Liver (tissue), 9 donors: ENCODE results near the gene B4GALT5. TPM values are rescaled to one million over a fixed set of nuclear protein-coding genes. Genes with fewer than 3 reads are reported as not detected.
A peak's percentile ranks its signal among the peaks of the same experiment; 100 is the strongest.

Experiments used
- DNase-seq: peaks from one replicate; pipeline ENCODE4 v3.0.0-alpha.2; 2017; ENCODE audit warnings: low spot score
- H3K27ac ChIP-seq, 2 donors: one replicate each; pipeline ENCODE4 v1.7.0; 2013; ENCODE audit warnings: inconsistent platforms in 2 of 2, low read length in 2 of 2, control low read depth in 1 of 2, low read depth in 1 of 2, mild to moderate bottlenecking in 1 of 2
- H3K27me3 ChIP-seq, 4 donors: one replicate each; pipeline versions ENCODE4 v1.6.1 to v1.7.0; 2013; ENCODE audit warnings: low read length in 3 of 4, inconsistent platforms in 1 of 4, mild to moderate bottlenecking in 1 of 4, moderate library complexity in 1 of 4; ENCODE audit not compliant: control insufficient read depth in 4 of 4, insufficient read depth in 4 of 4
- H3K36me3 ChIP-seq, 4 donors: one replicate each; pipeline versions ENCODE4 v1.6.1 to v1.7.0; 2013; ENCODE audit warnings: low read length in 3 of 4, mild to moderate bottlenecking in 3 of 4, low read depth in 1 of 4, moderate library complexity in 1 of 4; ENCODE audit not compliant: control insufficient read depth in 4 of 4, insufficient read depth in 3 of 4
- H3K4me1 ChIP-seq, 4 donors: one replicate each; pipeline versions ENCODE4 v1.6.1 to v1.7.0; 2013; ENCODE audit warnings: low read length in 3 of 4, mild to moderate bottlenecking in 3 of 4, moderate library complexity in 1 of 4; ENCODE audit not compliant: control insufficient read depth in 4 of 4, insufficient read depth in 4 of 4
- H3K4me3 ChIP-seq, 3 donors: one replicate each; pipeline versions ENCODE4 v1.6.1 to v1.7.0; 2013; ENCODE audit warnings: low read length in 3 of 3, control low read depth in 1 of 3, low read depth in 1 of 3, mild to moderate bottlenecking in 1 of 3
- H3K9ac ChIP-seq, 2 donors: one replicate each; pipeline ENCODE4 v1.7.0; 2013; ENCODE audit warnings: low read length in 2 of 2, mild to moderate bottlenecking in 2 of 2, moderate library complexity in 2 of 2, control low read depth in 1 of 2, low read depth in 1 of 2
- H3K9me3 ChIP-seq, 4 donors: one replicate each; pipeline versions ENCODE4 v1.6.1 to v1.7.0; 2013; ENCODE audit warnings: low read length in 3 of 4; ENCODE audit not compliant: control insufficient read depth in 4 of 4
- ATF3 ChIP-seq: IDR thresholded peaks from 2 replicates; pipeline ENCODE4 v1.6.1; 2016; ENCODE audit warnings: antibody characterized with exemption
- EGR1 ChIP-seq, 2 donors: IDR thresholded peaks; 2 replicates each; pipeline ENCODE4 v1.6.1; 2016 to 2018; ENCODE audit warnings: antibody characterized with exemption in 2 of 2, low read depth in 2 of 2
- FOXA1 ChIP-seq: IDR thresholded peaks from 2 replicates; pipeline ENCODE4 v1.6.1; 2016; ENCODE audit warnings: antibody characterized with exemption
- FOXA2 ChIP-seq: IDR thresholded peaks from 2 replicates; pipeline ENCODE4 v1.6.1; 2016; ENCODE audit warnings: antibody characterized with exemption
- GABPA ChIP-seq, 2 donors: IDR thresholded peaks in 1 of 2; conservative IDR thresholded peaks in 1 of 2; 2 replicates each; pipeline ENCODE4 v1.6.1; 2016; ENCODE audit warnings: antibody characterized with exemption in 2 of 2, mild to moderate bottlenecking in 1 of 2, moderate library complexity in 1 of 2
- HNF4A ChIP-seq, 2 donors: conservative IDR thresholded peaks; 2 replicates each; pipeline ENCODE4 v1.6.1; 2016; ENCODE audit warnings: antibody characterized with exemption in 2 of 2, mild to moderate bottlenecking in 2 of 2
- HNF4G ChIP-seq: IDR thresholded peaks from 2 replicates; pipeline ENCODE4 v1.6.1; 2016; ENCODE audit warnings: antibody characterized with exemption
- JUND ChIP-seq, 2 donors: IDR thresholded peaks; 2 replicates each; pipeline ENCODE4 v1.6.1; 2016; ENCODE audit warnings: antibody characterized with exemption in 2 of 2
- MAX ChIP-seq: IDR thresholded peaks from 2 replicates; pipeline ENCODE4 v1.6.1; 2016; ENCODE audit warnings: antibody characterized with exemption
- NR2F2 ChIP-seq: IDR thresholded peaks from 2 replicates; pipeline ENCODE4 v1.6.1; 2016; ENCODE audit warnings: antibody characterized with exemption
- RAD21 ChIP-seq, 2 donors: IDR thresholded peaks; 2 replicates each; pipeline ENCODE4 v1.6.1; 2016; ENCODE audit warnings: antibody characterized with exemption in 2 of 2, mild to moderate bottlenecking in 2 of 2
- REST ChIP-seq: IDR thresholded peaks from 2 replicates; pipeline ENCODE4 v1.6.1; 2016; ENCODE audit warnings: antibody characterized with exemption, mild to moderate bottlenecking
- RXRA ChIP-seq, 2 donors: IDR thresholded peaks; 2 replicates each; pipeline ENCODE4 v1.6.1; 2017 to 2018; ENCODE audit warnings: antibody characterized with exemption in 2 of 2, mild to moderate bottlenecking in 1 of 2
- SP1 ChIP-seq: IDR thresholded peaks from 2 replicates; pipeline ENCODE4 v1.6.1; 2018; ENCODE audit warnings: antibody characterized with exemption, mild to moderate bottlenecking
- TAF1 ChIP-seq: conservative IDR thresholded peaks from 2 replicates; pipeline ENCODE4 v1.6.1; 2016; ENCODE audit warnings: antibody characterized with exemption, mild to moderate bottlenecking
- ZBTB33 ChIP-seq: IDR thresholded peaks from 2 replicates; pipeline ENCODE4 v1.6.1; 2016; ENCODE audit warnings: antibody characterized with exemption
- WGBS: extraction: QIAGEN DNeasy Blood & Tissue Kit; methylation state at CpG from one replicate; pipeline ENCODE4 v1.1.7; 2013; 5-methylcytosine and 5-hydroxymethylcytosine counted together
- polyA plus RNA-seq, 2 donors: library from polyadenylated mRNA; stranded (reverse) in 1 of 2; unstranded in 1 of 2; fragments of 200-250 nt in 1 of 2; fragments of >200 nt in 1 of 2; fragmentation: Nextera tagmentation in 1 of 2; extraction: Ambion mirVana in 1 of 2; gene quantifications; one replicate each; pipeline versions ENCODE4 v1.2.1 to v1.2.3, GENCODE V29; 2013 to 2015
- total RNA-seq, 2 donors: library from RNA; depleted of rRNA; stranded (reverse); fragments of >200 nt; gene quantifications; one replicate each; pipeline ENCODE4 v1.2.3, GENCODE V29; 2014
- donor health status: healthy.
- donor health status: healthy.
- donor health status: healthy.
- donor health status: healthy.
- donor health status: healthy.

B4GALT5 gene
- total and polyA plus RNA-seq, 4 donors, result 2.0 to 28.2 (median 14.4) TPM

- peaks cover 7 to 35% (median 20%) of the 10 kb centered on the region in 4 donors for H3K4me1 ChIP-seq
- no peak overlapping the region for H3K4me3 ChIP-seq
- TF ChIP-seq HNF4G, result peak; percentile 67
- TF ChIP-seq RXRA (IDR thresholded peaks at IDR 0.05), result peak; percentile 14 to 56
- peak; percentile 19 to 27 for TF ChIP-seq RAD21 (IDR thresholded peaks at IDR 0.05)
- no peak for TF ChIP-seq FOXA2
- TF ChIP-seq SP1, result peak; percentile 10
- TF ChIP-seq FOXA1, result no peak
- TF ChIP-seq HNF4A (conservative IDR thresholded peaks at IDR 0.05), result peak; percentile 91 to 92
- H3K27me3 ChIP-seq, result no peaks in the 10 kb centered on the region
- H3K27ac ChIP-seq, result peak overlapping the region in 1 of 2 donors; percentile 26
- no peak for DNase-seq
- H3K9me3 ChIP-seq, result no peaks in the 10 kb centered on the region
- H3K9ac ChIP-seq, result no peak overlapping the region
- WGBS, result 64% methylated on average over 8 of the region's 8 CpGs
- peaks cover 14 to 23% (median 21%) of the 10 kb centered on the region in 4 donors for H3K36me3 ChIP-seq
Observed at GRCh38 chr20:49657118-49657901, 56.4 kb downstream of the B4GALT5 start.

GRCh38 chr20:49656304-49656703, 57.4 kb downstream of the B4GALT5 start:
- Histone ChIP-seq H3K4me3 (no peak overlapping the region), H3K9me3 (no peaks in the 10 kb centered on the region), H3K36me3 (peaks cover 14 to 24% (median 22%) of the 10 kb centered on the region in 4 donors), H3K9ac (no peak overlapping the region), H3K27ac (peak overlapping the region; percentile 31 to 43), H3K4me1 (peaks cover 7 to 28% (median 18%) of the 10 kb centered on the region in 4 donors), H3K27me3 (no peaks in the 10 kb centered on the region)
- TF ChIP-seq REST, result no peak
- no peak for TF ChIP-seq HNF4G
- TF ChIP-seq EGR1 (IDR thresholded peaks at IDR 0.05; ENCODE audit: low read depth in 2 of 2), result no peak
- DNase-seq, result no peak
- 59% methylated on average over 7 of the region's 7 CpGs for WGBS

- peaks cover under 1 to 23% (median 15%) of the 10 kb centered on the region in 4 donors for H3K4me1 ChIP-seq
- WGBS, result 93% methylated on average over 8 of the region's 8 CpGs
- H3K27me3 ChIP-seq, result no peaks in the 10 kb centered on the region
- no peak overlapping the region for H3K9ac ChIP-seq
- H3K27ac ChIP-seq, result no peak overlapping the region
- H3K9me3 ChIP-seq, result no peaks in the 10 kb centered on the region
- peaks cover 13 to 25% (median 24%) of the 10 kb centered on the region in 4 donors for H3K36me3 ChIP-seq
- no peak overlapping the region for H3K4me3 ChIP-seq
- DNase-seq, result no peak
- no peak for TF ChIP-seq NR2F2
- no peak for TF ChIP-seq TAF1
- TF ChIP-seq ZBTB33, result no peak
- TF ChIP-seq JUND (IDR thresholded peaks at IDR 0.05), result no peak
- no peak for TF ChIP-seq MAX
- no peak for TF ChIP-seq REST
- no peak for TF ChIP-seq FOXA1
- TF ChIP-seq HNF4A (conservative IDR thresholded peaks at IDR 0.05), result no peak
- no peak for TF ChIP-seq GABPA (IDR thresholded peaks at IDR 0.05 in 1 of 2, conservative IDR thresholded peaks at IDR 0.05 in 1 of 2)
- TF ChIP-seq SP1, result no peak
- TF ChIP-seq FOXA2, result no peak
- no peak for TF ChIP-seq EGR1 (IDR thresholded peaks at IDR 0.05; ENCODE audit: low read depth in 2 of 2)
- no peak for TF ChIP-seq ATF3
- TF ChIP-seq RXRA (IDR thresholded peaks at IDR 0.05), result no peak
Observed at GRCh38 chr20:49653925-49654434, 59.7 kb downstream of the B4GALT5 start.
